Activated gamma-delta T cell treated with anti-CD3 and anti-CD28 coated beads, Interleukin-2, amount 50 U/mL, for 16 hours (primary cell): Measurements from ENCODE around the gene SKIDA1.

ENCODE experiments used
- DNase-seq: peaks from one replicate; pipeline ENCODE4 v3.0.0-alpha.2; 2020; ENCODE audit warnings: low read depth

SKIDA1 gene

GRCh38 chr10:21529032-21529910 lies 3.8 kb upstream of the SKIDA1 start:
- no peak for DNase-seq

GRCh38 chr10:21528236-21529031 lies 3.0 kb upstream of the SKIDA1 start:
- DNase-seq: no peak

DNA sequence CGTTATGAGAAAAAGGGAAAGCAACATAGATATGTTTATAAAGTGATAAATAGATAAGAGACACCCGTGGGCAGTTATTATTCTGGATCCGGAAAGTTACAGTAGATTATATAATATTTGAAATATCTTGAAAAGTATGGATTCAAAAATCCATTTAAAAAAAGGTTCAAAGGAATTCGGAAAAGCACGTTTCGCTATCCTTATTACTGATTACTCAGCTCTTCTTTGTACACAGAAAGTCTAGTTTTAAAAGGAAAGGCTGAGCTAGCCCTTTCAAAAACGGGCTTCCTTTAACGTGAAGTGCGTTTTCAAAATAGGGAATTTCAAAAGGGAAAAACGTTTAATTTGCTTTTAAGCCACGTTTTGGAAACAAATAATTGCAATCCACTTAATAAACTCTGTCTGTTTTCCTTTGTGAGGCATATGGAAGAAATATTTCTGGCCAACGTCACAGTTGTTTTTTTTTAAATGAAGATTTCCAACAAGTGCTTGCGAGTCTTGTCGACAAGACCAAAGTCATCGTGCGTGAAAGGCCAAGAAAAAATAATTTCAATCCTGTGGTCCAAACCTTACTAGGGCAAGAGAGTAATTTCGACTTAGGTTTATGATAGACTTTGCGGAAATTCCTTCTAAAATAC lies 2.2 kb upstream of the SKIDA1 start:
- no peak for DNase-seq

DNA sequence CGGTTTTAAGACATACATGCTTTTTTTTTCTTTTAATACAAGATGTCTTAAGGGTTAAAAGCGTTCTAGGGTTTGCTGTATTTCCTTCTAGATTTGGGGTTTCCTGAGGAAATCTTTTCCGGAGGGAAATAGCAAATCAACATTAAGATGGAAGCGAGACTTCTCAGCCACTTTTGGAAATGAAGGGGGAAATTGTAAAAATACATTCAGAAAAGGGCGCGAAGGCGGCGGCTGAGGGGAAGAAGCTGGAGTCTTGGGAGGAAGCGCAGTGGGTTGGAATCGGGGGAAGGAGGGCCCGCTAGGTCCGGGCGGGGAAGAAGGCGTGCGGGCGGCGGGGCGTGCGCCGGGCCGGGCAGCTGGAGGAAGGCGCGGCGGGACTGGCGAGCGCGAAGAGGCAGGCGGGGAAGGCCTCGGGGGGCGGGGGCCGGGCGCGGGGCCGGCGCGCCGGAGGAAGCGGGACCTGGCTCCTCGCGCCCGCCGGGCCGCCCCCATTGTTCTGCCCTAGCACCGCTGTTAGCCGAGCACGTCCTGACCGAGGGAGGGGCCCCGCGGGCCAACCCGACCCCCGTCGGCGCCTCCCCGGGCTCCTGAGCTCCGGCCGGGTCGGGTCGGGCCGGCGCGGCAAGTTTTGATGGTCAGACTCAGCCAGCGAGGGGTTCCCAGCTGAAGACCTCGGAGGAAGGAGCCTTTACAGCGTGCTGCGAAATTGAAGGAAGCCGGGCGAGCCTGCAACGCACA lies 1.5 kb upstream of the SKIDA1 start:
- no peak for DNase-seq

DNA sequence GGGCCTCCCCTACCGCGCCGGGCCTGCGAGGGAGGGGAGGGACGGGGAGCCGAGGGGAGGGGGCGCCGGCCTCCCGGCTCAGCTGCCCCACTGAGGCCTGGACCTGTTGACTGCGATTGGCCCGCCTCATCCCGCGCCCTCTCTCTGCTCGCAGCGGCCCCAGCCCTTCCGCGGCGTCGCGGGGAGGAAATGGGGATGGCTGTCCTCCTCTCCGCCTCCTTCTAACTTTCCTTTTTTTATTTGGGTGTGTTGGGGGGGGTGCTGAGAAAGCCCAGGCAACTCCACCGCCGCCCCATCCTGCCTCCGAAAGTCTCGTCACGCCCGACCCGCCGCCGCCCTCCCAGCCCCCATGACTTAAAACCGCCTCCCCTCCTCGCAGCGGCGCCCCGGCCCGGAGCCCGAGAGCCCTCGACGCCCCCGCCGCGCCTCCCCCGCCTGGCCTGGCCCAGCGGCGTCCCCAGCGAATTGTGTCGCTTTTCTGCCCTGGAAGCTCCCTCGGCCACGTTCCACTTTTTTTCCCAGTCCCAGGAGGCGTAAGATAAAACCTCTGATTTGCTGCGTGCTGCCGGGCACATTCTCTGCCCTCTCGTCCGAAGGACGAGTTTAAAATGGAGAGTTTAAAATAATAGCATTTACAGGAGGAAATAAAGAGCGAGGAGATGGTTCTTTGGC lies 842 bp upstream of the SKIDA1 start:
- DNase-seq: no peak

DNA sequence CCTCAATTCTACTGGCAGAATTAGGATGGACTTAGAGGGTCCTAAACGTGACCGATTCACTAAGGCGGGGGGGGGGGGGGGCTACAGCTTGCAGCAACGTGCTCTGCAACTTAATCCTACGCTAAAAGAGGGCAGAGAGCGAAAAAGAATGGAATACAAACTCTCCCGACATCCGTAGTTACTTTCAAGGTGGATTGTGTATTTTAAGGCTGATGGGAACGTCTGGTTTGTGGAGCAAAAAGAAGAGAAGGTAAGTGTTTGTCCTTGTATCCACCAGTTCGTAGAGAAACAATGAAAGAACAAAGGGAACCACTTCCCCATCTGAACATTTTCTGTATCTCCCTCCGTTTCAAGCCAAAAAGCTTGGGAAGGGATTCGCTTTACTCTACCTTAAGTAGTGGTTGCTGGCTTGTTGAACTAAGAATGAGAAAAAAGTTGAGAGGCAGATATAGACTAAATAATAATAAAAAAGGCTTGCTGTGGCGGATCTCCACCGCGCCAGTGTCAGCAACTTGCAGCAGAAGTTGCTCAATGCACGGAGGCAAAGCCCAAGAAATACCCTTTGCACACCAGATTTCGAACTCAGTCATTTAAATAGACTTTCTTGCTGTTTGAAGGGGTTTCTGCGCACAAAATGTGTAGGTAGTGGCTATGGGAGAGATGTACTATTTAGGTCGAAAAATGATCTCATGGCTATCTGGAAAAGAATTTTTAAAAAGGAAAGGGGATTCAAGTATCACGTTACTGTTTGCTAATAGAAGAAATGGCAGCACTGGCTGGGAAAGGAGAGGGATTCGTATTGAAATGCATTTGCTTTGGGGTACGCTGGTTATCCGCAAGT lies 736 bp downstream of the SKIDA1 start:
- DNase-seq: no peak

DNA sequence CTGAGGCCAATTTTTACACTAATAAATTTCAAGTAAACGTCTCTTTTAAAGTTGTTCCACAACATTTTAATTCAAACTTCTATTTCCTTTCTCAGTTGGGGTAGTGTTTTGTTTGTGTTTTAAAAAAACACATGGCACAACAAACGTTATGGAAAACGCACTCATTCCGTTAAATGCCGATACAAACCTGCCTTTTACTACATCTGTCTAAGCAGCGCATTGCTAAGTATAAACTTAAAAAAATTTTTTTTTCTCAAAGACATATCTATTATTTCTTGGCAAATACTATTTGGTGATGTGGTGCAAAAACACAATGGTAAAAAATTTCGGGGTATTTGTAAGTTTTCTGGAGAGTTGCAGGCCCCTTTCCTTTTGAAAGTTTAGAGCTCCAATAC lies 1.4 kb downstream of the SKIDA1 start:
- no peak for DNase-seq

DNA sequence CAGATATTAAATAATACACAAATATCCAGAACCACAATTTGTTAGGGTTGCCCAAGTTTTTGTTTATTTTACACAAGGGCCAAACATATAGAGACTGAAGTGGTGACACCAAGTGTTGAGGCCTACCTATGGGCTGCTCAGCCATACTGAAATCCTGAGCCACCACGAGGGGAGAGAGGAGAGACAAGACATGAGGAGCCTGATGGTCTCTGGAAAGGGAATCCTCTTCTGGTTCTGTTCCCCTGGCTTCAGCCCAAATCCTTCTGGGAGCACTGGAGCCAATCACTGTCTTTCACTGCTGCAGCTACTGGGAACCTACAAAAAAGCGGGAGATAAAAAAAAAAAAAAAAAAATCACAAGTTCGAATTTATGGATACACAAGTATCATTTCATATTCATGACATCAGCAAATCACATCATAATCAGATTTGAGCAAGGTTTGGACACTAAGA lies 1.9 kb downstream of the SKIDA1 start:
- no peak for DNase-seq

GRCh38 chr10:21522631-21523406 lies 2.7 kb downstream of the SKIDA1 start:
- no peak for DNase-seq

DNA sequence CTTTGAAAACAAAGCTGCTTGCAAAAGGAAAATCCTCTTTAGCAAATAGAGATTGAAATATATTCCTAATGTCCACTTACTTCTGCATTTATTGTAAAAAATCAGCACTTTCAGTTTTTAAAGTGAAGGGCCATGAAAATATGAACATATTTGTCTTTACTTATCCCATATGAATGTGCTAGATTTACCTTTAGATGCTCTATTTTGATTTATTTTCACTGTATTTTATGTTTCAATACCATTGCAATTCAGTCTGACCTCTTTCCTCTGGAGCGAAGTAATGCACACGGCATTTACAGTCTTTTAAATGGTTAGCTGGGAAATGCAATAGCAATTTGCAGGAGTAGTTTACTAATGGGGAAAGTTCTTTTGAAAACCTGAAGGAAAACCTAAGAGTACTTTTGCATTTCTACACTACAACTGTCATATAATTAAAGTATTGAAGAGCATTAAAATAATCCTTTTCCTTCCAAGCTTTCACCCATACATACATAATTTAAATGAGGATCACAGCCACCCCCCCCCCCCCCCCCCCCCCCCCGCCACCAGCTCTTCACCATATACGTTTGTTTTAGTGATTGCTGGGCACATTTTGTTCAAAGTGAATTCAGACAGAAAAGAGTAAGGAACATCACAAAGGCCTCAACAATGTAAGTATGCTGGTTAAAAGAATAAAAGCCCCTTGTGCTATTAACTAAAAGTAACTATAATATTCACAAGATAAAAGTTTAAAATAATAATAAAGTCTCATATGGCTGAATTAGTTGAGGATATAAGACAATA lies 3.5 kb downstream of the SKIDA1 start:
- no peak for DNase-seq

- DNase-seq: no peak
These were observed 4.5 kb downstream of the SKIDA1 start for GRCh38 chr10:21520949-21521348.

- DNase-seq: no peak
These were observed 5.0 kb downstream of the SKIDA1 start for GRCh38 chr10:21520509-21520908.

DNA sequence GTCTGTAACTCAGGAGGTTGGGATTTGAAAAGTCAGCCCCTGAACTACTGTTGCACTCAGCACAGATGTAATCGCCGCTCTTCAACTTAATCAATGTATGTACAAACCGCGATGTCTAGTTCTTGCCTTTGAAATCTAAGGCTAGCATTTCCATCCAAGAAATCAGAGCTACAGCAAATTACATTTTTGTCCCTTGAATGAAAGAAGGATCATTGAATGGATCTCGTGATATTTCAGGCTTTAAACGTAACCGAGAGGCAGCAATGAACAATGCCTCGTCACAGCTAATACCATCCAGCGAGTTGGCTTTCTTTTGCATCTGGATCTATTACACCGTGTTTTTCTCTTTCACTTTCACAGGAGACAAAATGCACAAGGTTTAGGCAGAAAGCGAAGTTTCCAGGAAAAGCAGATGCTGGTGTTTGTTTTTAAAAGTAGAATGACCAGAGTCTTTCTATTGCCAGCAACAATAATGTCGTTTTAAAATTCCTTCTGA lies 5.5 kb downstream of the SKIDA1 start:
- no peak for DNase-seq

DNA sequence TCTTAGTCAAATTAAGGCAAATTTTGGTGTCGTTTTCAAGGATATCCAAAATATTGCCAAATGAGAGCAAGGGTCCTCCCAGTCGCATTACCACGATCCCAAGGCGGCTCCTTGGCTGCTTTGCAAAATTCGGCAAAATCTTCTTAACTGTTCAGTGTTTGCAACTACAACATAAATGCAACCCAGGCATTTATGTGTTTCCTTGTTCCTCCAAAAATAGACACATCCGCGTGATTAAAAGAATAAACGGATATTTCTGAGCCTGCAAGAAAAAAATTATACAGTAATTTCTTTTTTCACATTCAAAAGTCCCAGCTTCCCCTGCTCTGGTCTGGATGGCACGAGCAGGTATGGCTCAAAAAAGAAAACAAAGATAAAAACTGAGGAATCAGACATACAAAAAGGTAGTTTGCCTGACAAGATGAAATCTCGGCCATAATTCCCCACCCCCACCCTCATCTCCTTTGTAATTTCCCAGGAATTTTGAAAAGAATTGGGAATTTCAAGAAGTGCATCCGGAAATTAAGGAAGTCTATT lies 6.0 kb downstream of the SKIDA1 start:
- no peak for DNase-seq

DNA sequence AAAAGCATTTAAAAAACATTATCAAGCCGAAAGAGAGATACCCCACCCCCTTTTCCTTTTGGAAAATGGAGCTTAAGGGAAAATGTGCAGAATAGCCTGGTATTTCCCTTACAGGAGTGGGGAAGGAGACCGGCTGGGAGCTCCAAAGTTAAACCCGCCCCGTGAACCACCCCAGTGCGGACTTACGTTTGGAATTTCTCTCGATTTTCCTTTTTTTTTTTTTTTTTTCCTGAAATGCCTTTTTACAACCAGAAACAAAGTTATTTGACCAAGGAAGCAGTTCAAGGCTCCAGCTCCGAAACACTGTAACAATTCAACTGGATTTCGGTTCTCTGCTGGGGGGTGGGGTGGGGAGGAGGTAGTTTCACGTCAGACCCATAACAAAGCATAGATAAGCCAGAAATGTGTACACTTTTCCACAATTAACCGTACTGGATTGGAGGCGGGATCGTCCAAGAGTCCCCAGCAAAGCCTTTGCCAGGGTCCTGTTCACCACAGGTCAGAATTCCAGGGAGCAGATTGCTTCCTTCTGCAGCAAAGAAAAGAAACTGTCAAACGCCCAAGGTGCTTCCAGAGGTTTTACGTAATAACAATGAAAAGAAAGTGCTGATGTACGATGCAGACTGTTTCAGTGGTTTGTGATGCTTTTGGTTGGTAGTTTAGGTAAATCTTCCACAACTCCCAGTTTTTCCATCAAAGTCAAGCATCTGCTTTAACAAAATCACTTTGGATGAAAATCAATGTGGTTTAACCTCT lies 6.7 kb downstream of the SKIDA1 start:
- no peak for DNase-seq

DNA sequence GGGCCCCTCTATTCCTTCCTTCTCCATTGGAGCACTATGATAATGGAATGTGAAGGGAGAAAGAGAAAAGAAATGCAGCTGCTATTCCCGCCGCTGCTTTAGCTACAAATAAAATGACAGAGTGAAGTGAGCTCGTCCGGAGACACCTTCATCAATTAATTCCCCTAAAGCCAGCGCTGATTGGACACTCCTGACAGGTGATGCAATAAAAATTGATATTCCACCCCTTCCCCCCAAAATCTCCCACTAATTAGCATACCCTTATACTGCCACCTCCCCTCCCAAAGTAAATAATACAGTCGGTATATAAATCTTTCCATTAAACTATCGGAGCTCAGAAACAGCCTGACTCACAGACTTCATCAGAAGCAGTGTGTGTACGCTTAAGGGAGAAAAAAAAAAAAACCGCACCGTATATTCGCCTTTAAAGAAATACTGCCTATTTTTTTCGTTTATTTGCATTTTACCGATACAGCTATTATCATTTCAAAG lies 7.3 kb downstream of the SKIDA1 start:
- no peak for DNase-seq
